ENCODE results near the gene M6PR.
"Not testable (repeated sequence)": the region's sequence is repeated elsewhere in the genome, so short reads cannot be mapped to it uniquely, and the experiment has no call there.

Gene M6PR

DNA sequence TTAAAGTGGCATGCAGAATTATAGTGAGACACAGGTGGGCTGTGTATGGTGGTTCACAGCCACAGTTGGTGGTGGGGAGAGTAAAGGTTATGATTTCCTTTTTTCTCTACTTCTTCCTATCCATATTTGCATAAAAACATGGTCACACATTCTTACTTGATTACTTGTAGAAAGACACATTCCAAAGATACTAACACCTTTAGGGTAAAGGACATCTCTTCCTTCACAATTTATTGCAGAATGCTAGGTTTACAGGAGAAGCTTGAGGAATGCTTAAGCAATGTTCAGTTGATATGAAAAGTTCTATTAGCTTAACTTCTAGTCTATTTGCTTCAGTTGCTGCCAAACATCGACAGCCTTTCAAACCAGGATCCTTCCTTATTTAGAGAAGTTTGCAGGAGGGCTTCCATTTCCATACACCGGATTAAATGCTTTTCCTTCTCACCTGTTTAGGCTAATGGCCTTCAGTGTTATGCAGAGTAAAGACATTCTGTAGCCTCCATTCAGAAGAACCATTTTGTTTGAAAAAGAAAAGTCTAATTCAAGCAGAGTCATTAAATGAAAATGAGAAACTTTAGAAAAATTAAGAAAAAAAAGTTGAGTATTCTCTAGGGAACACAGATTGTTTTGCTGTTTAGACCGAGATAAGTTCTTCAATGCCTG is 37.7 kb downstream of the M6PR start:
- DNase-seq, result no peak

DNA sequence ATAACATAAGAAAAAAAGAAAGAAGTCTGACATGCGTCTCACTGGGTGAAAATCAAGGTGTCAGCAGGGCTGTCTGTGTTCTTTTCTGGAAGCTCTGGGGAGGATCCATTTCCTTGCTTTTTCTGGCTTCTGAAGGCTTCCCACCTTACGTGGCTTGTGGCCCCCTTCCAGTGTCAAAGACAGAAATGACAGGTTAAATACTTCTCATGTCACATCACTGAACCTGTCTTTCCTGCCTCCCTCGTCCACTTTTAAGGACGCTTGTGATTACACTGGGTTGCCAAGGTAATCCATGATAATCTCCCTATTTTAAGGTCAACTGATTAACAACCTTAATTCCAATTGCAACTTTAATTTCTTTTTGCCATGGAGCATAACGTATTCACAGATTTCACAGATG is 39.7 kb downstream of the M6PR start:
- DNase-seq, result no peak

GRCh38 chr12:8907513-8907912 is 41.9 kb downstream of the M6PR start:
- DNase-seq, result no peak

GRCh38 chr12:8906266-8907180 is 42.9 kb downstream of the M6PR start:
- no peak for DNase-seq

DNA sequence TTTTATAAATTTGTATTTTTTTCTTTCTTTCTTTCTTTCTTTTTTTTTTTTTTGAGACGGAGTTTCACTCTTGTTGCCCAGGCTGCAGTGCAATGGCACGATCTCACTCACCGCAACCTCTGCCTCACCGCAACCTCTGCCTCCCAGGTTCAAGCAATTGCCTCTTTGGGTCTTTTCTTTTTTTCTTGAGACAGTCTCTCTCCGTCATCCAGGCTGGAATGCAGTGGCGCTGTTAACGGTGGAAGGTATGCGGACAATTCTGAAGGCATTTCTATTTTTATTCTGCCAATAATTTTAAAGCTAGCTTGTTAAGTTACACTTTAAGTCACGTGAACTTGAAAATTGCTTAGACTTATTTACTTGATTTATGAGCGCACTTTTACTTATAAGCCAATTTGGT is 43.9 kb downstream of the M6PR start:
- DNase-seq, result no peak

- no peak for DNase-seq
These were observed 44.8 kb downstream of the M6PR start for GRCh38 chr12:8904665-8905064.

DNA sequence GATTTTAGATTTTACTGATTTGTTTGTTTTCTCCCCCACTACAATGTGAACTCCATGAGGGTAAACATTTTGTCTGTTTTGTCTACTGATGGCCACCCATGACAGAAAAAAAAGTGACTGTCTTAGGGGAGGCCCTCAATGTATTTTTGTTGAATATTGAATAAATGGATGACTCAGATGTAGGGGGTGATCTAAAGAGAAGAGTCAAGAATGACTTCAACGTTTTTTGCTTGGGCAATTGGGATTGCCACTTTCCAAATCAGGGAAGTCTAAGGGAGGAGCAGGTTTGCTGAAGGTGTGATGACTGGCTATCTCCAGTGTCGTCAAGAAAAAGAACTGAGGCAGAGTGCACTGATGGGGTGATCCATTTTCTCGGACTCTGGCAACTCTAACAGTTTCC is 45.8 kb downstream of the M6PR start:
- no peak for DNase-seq

DNA sequence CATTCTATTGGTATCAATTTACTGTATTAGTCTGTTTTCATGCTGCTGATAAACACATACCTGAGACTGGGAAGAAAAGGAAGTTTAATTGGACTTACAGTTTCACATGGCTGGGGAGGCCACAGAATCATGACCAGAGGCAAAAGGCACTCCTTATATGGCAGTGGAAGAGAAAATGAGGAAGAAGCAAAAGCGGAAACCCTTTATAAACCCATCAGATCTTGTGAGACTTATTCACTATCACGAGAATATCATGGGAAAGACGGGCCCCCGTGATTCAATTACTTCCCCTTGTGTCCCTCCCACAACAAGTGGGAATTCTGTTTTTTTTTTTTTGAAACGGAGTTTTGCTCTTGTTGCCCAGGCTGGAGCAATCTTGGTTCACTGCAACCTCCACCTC is 46.7 kb downstream of the M6PR start:
- not testable (repeated sequence) for DNase-seq

DNA sequence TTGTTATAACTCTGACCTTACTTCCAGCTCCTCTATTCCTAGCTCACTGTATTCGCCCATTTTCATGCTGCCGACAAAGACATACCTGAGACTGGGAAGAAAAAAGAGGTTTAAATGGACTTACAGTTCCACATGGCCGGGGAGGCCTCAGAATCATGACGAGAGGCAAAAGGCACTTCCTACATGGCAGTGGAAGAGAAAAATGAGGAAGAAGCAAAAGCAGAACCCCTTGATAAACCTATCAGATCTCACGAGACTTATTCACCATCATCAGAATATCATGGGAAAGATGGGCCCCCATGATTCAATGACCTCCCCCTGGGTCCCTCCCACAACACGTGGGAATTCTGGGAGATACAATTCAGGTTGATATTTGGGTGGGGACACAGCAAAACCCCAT is 49.6 kb downstream of the M6PR start:
- DNase-seq, result no peak

- DNase-seq, result no peak
These were observed 52.4 kb downstream of the M6PR start for GRCh38 chr12:8897081-8897480.

DNA sequence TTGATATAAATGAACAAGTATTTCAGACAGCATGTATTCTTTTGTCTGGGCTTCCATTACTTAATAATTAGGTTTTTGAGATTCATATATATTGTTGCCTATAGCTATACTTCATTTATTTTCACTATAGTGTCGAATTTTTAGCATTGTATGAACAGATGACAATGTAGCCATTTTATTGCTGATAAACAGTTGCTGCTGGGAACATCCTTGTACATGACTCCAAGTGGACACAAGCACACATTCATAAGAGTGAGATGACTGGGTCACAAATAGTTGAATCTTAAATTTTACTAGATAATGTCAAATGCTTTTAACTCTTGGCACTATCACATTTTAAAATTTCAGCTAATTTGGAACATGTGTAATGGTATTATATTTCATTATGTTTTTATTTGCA is 54.5 kb downstream of the M6PR start:
- DNase-seq, result no peak

GRCh38 chr12:8894378-8894777 is 55.1 kb downstream of the M6PR start:
- DNase-seq, result no peak

GRCh38 chr12:8891976-8892375 is 57.5 kb downstream of the M6PR start:
- DNase-seq, result no peak
